ENCODE results near the gene CAPN3.
"Not testable (repeated sequence)": the region's sequence is repeated elsewhere in the genome, so short reads cannot be mapped to it uniquely, and the experiment has no call there.

The CAPN3 gene

GRCh38 chr15:42359249-42359648 is at the start of gene CAPN3:
CAPN3 (plus strand) TSS chr15:42359501; CDS start chr15:42359806, 305 bp downstream.
- DNase-seq (ENCODE audit: low read depth in 2 of 2) = no peak

- no peak for DNase-seq (ENCODE audit: low read depth in 2 of 2)
Measured at GRCh38 chr15:42313463-42313862, 45.8 kb upstream of the CAPN3 start.

GRCh38 chr15:42314818-42315217 is 44.5 kb upstream of the CAPN3 start:
- no peak for DNase-seq (ENCODE audit: low read depth in 2 of 2)

- no peak for DNase-seq (ENCODE audit: low read depth in 2 of 2)
Measured at GRCh38 chr15:42315521-42315920, 43.8 kb upstream of the CAPN3 start.

GRCh38 chr15:42316282-42316805 is 43.0 kb upstream of the CAPN3 start:
- not testable (repeated sequence) for DNase-seq (ENCODE audit: low read depth in 2 of 2)

GRCh38 chr15:42319206-42319605 is 40.1 kb upstream of the CAPN3 start:
- DNase-seq (ENCODE audit: low read depth in 2 of 2) = no peak

GRCh38 chr15:42324308-42324707 is 35.0 kb upstream of the CAPN3 start:
- DNase-seq (ENCODE audit: low read depth in 2 of 2) = no peak

GRCh38 chr15:42329161-42329560 is 30.1 kb upstream of the CAPN3 start:
- DNase-seq (ENCODE audit: low read depth in 2 of 2) = no peak

GRCh38 chr15:42329992-42330391 is 29.3 kb upstream of the CAPN3 start:
- no peak for DNase-seq (ENCODE audit: low read depth in 2 of 2)

- no peak for DNase-seq (ENCODE audit: low read depth in 2 of 2)
Measured at GRCh38 chr15:42331235-42331634, 28.1 kb upstream of the CAPN3 start.

- no peak for DNase-seq (ENCODE audit: low read depth in 2 of 2)
Measured at GRCh38 chr15:42332331-42332730, 27.0 kb upstream of the CAPN3 start.

GRCh38 chr15:42335074-42335473 is 24.2 kb upstream of the CAPN3 start:
- no peak for DNase-seq (ENCODE audit: low read depth in 2 of 2)

- DNase-seq (ENCODE audit: low read depth in 2 of 2) = not testable (repeated sequence)
Measured at GRCh38 chr15:42336650-42337049, 22.7 kb upstream of the CAPN3 start.

- not testable (repeated sequence) for DNase-seq (ENCODE audit: low read depth in 2 of 2)
Measured at GRCh38 chr15:42337104-42337503, 22.2 kb upstream of the CAPN3 start.

- DNase-seq (ENCODE audit: low read depth in 2 of 2) = no peak
Measured at GRCh38 chr15:42338500-42338899, 20.8 kb upstream of the CAPN3 start.

GRCh38 chr15:42343596-42344232 is 15.6 kb upstream of the CAPN3 start:
- DNase-seq (ENCODE audit: low read depth in 2 of 2) = no peak

GRCh38 chr15:42344763-42345162 is 14.5 kb upstream of the CAPN3 start:
- DNase-seq (ENCODE audit: low read depth in 2 of 2) = no peak

GRCh38 chr15:42345504-42345903 is 13.8 kb upstream of the CAPN3 start:
- no peak for DNase-seq (ENCODE audit: low read depth in 2 of 2)

- no peak for DNase-seq (ENCODE audit: low read depth in 2 of 2)
Measured at GRCh38 chr15:42348083-42348482, 11.2 kb upstream of the CAPN3 start.

GRCh38 chr15:42349186-42349585 is 10.1 kb upstream of the CAPN3 start:
- DNase-seq (ENCODE audit: low read depth in 2 of 2) = no peak

GRCh38 chr15:42352401-42352800 is 6.9 kb upstream of the CAPN3 start:
- no peak for DNase-seq (ENCODE audit: low read depth in 2 of 2)

- no peak for DNase-seq (ENCODE audit: low read depth in 2 of 2)
Measured at GRCh38 chr15:42353061-42353460, 6.2 kb upstream of the CAPN3 start.

- no peak for DNase-seq (ENCODE audit: low read depth in 2 of 2)
Measured at GRCh38 chr15:42354824-42355223, 4.5 kb upstream of the CAPN3 start.

- no peak for DNase-seq (ENCODE audit: low read depth in 2 of 2)
Measured at GRCh38 chr15:42355291-42355690, 4.0 kb upstream of the CAPN3 start.

All from stimulated activated CD4-positive, alpha-beta T cell treated with anti-CD3 and anti-CD28 coated beads, Interleukin-1b, Interleukin-23, amount 100 ng/mL, for 4 hours (primary cell).